ENCODE results near the gene SDC4. TPM values are rescaled to one million over a fixed set of nuclear protein-coding genes. Genes with fewer than 3 reads are reported as not detected.
"Not testable (repeated sequence)": the region's sequence is repeated elsewhere in the genome, so short reads cannot be mapped to it uniquely, and the experiment has no call there.

Gene SDC4
- polyA plus RNA-seq, 1 donor: 7.2 TPM

DNA sequence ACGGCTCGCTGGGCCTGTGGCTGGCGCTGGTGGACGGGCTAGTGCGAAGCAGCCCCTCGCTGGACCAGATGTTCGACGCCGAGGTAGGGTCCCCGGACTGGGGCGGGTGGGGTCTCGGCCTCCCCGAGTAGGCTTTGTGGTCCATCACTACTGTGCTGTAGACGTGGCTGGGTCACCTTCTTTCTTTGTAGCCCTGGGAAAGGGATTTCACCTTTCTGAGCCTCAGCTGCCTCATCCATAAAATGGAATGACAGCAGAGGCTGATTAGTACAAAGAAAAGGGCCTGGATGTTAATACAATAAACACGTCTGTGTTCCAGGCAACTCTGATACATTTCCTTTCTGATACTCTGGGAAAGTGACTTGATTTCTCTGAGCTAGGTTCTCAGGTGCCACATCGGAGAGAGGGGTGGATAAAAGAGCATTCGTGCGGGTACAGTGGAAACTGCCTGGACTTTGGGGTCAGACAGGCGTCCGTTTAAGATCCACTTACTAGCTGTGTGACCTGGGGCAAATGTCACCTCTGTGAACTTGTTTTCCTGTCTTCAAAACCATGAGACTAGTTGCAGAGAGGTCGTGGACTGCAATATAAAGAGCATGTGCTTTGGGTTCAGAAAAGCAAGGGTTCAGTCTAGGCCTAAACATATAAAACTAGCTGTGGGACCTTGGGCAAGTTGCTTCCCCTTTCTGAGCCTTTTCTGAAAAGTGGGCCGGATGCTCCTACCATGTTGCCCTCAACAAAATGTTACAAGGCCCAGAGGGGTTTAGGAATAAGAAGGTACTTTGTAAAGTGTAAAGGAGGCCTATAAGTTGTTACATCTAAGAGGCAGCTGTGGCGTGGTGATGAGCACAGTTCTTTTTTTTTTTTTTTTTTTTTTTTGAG, 15.6 kb upstream of the SDC4 start:
- DNase-seq: no peak

DNA sequence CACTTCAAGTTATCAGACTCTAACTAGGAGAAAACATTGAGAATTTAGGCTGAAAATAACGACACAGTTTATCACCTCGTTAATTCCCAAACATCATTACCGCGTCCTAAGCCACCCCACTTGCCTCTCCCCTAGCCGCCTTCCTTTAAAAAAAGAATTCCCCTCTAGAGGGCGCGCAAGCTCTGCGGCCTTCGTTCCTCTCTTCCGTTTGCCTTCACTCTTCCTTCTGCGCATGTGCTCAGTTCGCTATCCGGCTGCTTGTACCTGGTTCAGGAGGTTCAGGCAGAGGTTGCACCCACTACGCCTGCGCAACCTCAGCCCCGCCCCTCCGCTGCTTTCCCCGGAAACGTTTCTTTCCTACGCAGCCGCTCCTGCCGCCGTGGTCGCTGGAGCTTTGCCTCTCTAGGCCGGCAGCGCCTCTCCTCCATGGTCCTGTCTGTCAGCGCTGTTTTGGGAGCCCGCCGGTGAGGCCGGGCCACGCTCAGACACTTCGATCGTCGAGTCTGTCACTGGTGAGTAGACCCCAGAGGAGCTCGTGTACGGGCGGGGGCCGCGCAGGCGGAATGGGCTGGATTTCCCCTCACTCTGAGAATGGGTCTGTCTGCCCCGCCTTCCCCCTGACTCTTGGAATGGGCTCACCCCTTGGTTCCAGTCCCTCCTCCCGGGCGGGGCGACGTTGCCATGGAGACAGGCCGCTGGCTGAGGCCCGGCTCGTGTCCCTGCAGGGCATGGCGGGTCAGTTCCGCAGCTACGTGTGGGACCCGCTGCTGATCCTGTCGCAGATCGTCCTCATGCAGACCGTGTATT, 14.8 kb upstream of the SDC4 start, which contains the start of gene SYS1:
Gene SYS1, plus strand, starts transcription at position 353 of the 807 bp plus-strand sequence. Its CDS starts 376 bp downstream, at position 729.
- DNase-seq: peak; percentile 98

DNA sequence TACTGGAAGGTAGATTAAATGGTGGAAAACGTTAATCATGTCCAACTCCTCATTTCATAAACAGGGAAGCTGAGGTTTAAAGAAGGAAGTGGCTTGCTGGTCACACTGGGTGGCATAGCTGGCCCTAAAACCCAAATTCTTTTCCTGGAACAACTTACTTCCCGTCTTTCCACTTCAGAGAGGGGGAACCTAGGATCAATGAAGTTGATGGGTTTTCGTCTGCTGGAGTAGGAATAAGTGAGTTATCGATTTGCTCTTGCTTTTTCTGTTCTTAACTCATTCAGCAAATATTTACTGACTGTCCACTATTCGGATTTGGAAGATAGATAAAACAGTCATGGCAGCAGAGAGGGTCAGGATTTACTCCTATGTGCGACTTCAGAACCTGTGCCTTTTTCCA, 13.6 kb upstream of the SDC4 start:
- no peak for DNase-seq

DNA sequence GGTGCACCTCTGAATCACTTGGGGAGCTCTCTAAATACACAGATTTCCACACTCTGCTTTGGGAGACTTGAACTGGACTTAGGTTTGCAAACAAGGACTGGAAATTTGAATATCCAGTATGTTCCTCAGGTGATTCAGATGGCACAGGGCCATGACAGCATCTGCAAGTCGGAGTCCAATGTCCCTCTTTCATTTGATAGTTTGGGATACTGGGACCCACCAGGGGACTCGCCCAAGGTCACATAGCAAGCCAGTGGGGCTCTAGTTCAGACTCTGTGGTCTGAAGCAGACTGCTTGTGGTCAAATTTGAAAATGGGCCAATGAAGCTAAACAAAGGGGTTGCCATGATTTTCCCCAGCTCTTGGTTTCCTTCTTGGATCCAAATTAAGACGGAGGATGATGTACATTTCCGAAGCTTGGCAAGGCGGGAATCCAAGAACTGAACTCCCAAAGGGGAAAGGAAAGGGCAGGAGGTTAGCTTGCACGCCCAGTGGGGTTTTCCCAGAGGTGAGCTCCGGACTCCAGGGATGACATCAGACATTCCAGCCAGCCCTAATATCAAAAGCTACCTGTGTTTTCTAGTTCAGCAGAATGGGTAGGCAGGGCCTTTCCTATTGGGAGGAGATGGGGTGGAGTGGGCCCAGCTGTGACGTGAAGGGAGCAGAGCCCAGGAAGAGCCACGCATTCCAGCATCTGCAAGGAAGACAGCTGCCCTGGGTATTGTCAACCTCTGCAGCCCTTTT, 11.4 kb upstream of the SDC4 start:
- DNase-seq: no peak

DNA sequence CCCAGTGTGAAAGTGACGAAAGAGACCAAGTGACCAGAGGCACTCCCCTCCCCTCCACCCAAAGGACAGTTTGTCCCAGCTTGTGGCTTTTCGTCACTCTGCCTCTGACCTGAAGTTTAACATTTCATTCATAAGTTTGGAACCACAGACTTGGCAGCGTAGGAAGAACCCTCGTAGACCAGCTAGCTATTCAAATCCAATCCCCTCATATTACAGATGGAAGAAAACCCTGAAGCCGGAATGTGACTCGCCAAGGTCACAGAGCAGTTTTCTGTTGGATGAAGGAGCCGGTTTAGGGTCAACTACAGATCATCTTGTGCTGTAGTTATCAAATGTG, 10.8 kb upstream of the SDC4 start:
- DNase-seq: no peak

DNA sequence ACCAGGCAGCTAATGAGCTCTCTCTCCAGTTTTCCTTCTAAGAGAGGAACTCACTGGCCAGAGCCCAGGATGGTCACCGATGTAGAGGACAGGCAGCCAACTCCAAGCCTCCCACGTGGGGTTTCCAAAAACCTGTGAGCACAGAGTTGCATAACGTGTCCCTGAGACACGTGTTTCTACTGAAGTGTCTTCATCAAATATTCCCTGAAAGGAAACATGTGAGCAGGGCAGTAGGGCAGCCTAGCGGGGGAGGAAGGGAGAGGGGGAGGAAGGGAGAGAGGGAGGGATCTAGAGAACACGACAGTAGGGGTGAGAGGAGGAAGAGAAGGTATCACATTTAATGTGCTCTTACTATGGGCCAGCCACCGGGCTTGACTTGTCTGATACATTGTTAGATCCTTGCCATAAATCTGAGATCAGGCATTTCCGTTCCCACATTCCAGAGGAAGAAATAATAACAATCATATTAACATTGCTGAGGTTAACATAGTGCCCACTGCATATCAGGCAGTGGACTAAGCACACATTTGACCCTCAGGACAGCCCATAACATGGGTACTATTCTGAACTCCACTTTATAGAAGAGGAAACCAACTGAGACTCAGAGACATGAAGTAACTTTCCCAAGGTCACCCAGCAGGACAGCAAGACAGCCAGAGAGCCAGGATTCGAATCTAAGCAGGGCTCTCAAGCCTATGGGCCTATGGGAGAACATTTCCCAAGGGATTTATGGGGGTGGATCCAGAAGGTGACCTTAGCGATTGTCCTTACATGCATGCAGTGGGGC, 10.3 kb upstream of the SDC4 start:
- DNase-seq: no peak

DNA sequence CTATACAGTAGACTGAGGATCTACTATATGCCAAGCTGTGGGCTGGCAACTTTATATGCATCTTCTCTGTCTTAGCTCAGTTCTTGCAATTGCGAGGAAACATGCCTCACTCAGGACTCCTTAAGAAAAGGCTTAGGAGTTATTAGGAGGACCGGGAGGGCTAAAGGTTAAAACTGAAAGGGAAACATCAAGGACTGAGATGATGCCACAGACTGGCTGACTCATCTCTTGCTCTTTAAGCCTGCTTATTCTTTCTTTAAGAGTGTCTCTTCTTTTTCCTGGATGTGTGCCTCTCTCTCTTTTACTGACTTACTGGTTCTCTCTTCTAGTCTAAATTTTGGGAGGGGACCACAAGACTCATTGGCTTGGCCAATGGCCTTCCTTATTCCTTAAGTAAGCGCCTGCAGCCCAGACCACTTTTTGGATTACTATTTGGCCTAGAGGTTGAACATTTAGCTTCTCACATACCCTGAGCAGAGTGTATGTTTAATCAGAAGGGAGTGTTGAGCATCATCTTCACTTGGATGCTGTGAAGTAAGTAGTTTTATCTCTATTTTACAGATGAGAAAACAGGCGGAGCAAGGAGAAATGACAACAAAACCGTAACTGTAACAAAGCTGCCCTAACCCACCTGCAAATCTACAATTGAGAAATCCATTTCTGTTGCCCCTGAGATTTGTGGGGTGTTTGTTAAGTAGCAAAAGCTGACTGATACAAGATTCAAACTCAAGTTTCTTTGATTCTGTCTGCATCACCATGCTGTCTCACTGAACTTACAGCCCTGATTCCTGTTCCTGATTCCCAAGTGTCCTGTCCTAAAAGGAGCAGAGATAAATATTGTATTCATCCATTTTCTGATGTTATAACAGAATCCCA, 7.2 kb upstream of the SDC4 start:
- no peak for DNase-seq

DNA sequence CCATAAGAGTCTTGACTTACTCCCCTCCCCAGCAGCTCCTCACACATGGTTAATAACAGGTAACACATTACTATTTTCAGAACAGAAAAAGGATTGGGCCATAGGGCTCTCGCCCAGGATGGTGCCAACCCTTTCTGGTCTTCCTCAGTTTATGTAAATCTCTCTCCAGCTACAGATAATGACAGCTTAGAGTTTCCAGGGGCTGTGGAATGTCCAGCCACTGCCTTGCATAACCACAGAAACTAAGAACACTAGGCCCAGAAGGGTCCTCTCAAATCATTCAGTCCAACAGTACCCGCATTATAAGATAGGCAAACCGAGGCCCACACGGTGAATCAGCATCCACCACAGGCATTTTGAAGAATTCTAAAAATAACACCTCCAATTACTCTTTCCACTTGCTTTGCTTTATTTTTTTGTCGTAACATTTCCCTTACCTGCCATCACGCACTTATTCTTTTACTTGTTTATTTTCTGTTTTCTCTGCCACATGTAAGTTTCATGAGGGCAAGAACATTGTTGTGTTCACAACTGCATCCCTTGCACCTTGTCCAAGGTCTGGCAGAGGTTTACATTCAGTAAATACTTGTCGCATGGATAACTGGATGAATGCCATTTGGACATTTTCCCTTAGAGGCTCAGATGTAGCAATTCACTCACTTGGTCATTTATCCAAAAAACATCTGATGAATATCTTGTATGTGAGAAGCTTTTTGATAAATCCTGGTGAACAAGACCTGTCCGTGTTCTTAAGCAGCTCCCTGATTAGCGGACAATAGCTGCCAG, 6.4 kb upstream of the SDC4 start:
- DNase-seq: no peak

DNA sequence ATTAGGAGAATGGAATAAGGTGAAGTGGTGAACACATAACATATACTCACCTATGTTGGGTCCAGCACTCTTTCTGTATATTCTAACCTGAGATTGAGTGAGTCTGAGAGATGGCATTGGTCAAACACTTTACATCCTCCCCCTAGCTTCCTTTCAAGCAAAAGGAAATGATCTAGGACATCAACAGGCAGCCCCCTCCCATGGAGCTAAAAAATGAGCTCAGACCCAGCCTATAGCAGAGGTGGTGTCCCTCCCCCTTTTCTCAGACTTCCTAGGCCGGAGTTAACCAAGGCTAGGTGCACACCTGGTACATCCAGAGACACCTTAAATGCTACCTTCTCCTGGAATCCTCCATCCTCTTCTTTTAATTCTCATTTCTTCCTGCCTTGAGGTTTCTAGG, 5.5 kb upstream of the SDC4 start:
- no peak for DNase-seq

DNA sequence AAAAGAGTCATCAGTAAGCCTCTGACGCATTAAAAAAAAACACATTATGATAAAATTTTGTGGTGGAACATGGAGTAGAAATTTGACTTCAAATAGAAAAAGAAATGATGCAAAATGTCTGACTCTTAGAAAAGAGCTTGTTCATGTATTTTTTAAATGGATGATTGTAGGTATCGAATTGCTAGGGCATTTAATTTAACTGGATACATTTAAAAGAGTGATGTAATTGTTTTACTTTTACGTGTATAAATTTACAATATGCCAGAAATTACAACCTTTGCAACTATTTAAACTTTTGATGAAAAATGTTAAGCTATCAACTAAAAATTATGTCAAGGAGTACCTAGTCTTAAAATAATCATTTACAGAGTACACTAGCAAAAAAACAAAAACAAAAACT, 4.5 kb upstream of the SDC4 start:
- no peak for DNase-seq

DNA sequence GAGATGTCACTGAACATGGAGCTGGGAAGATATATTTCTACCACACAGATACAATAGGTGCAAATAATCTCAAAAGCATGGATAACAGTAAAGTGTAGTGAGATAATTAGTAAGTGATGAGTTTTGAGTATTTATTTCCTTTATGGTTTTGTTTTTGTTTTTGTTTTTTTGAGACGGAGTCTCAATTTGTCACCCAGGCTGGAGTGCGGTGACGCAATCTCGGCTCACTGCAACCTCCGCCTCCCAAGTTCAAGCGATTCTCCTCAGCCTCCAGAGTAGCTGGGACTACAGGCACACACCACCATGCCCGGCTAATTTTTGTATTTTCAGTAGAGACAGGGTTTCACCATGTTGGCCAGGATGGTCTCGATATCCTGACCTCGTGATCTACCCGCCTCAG, 2.6 kb upstream of the SDC4 start:
- DNase-seq: not testable (repeated sequence)

DNA sequence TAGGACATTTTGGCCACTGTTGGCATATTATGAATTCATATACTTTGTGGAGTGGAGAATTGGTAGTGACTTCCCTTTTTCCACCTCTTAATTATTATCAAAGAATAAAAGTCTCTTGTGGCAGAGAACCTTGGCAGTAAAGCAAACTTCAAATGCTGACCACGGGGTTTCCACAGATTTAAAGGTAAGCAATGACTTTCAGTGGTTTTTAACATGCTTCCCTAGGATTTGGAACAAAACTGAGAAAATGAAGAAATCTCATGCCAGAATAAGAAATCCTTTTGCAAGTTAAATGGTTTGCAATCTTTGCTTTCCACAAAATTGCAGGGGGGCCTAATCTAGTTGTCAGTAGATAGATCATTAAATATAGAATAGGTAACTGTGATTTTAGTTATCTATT, 2.0 kb upstream of the SDC4 start:
- DNase-seq: no peak

DNA sequence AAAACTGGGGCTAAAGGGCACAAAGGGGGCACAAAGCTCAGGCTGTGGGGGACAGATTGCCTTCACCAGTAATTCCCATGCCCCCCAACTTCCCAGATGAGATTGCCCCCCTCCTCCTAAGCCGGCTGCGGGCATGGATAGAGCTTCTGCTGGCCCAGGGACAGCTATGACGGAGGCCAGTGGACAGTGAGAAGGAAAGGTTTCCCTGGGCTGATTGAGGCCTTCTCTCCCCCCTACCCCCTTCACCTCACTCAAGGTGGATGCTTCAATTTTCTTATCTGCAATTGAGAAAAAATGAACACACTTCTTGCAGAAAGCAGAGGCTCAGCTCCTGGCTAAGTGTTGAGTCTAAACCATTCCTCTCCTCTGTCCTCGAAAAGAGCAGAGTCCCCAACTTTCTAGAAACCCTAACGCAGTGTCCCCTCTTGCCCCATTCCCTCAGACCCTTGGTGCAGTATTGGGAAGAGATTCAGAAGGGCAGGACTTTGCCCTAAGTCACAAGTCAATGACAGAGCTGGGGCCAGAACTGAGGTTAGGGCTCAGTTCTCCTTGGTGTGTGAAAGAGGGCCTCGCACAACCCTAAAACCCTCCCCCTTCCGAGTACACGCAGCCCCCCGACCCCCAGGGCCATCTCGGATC, 808 bp downstream of the SDC4 start:
- no peak for DNase-seq

DNA sequence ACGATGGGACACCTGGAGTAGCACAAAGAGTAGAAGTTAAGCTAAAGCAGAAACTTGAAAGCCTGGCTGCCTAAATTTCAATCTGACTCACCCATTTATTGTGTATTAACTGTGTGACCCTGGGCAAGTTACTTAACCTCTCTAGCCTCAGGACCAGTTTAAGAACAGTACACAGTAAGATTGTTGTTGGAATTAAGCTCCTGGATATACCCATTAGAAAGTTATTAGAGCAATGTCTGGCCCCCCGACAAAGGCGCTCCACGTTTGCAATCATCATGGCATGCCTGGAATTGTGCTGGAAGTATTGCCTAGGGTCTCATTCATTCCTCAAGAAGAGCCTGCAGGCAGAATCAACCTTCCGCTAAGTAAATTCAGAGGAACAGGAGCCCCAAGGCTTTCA, 1.4 kb downstream of the SDC4 start:
- no peak for DNase-seq

DNA sequence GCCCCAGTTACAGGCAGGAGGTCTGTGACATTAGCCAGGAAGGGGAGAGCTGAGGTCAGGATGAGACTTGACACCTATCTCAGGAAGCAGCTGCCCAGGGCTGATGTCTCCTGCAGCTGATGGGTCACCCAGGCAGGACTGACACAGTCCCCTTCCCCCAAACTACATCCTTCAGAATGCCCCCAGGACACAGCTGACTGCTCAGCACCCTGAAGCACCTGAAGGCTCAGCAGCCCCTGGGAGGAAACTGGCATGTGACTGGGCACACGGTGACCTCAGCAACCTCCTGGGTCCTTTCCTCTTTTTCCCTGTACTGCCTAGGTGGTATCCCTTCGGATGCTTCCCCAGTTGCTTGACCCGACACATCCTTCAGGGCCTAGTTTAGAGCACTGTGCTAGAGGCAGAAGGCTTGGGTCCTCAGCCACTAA, 1.9 kb downstream of the SDC4 start:
- DNase-seq: no peak

DNA sequence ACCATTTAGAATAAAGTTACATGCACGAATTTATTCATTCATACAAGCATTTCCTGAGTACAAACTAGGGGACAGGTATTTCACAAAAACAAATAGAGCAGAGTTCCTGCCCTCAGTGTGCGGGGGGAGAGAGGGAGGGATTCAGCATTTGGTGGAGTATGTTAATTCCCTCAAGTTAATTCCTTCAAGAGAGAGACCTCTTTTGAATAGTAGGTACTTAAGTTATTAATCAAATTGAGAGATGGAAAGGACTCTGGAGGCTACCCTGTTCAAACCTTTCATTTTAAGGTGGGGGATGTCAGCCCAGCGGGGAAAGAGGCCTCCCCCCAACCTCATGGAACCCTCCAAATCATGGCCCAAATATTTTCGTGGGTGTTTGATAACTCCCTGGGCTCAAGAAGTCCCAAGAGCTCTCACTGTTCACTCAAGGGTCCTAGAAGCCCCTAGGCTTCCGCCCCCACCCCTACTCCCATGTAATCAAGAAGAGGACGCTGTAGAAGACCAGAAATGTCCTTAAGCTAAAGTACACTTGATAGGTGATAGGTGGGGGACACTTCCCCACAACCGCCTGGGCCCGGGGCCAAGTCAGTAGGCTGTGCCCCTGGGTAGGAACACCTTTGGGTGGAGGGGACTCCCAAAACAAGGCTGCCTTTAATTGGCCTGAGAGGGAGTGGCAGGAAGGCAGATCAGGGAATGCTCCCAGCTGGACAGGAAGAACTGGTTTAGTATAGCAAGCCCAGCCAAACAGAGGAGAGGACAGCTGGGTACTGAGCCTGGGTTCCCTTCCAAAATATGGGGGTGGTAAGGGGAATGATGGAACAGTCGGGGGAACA, 2.9 kb downstream of the SDC4 start:
- no peak for DNase-seq

DNA sequence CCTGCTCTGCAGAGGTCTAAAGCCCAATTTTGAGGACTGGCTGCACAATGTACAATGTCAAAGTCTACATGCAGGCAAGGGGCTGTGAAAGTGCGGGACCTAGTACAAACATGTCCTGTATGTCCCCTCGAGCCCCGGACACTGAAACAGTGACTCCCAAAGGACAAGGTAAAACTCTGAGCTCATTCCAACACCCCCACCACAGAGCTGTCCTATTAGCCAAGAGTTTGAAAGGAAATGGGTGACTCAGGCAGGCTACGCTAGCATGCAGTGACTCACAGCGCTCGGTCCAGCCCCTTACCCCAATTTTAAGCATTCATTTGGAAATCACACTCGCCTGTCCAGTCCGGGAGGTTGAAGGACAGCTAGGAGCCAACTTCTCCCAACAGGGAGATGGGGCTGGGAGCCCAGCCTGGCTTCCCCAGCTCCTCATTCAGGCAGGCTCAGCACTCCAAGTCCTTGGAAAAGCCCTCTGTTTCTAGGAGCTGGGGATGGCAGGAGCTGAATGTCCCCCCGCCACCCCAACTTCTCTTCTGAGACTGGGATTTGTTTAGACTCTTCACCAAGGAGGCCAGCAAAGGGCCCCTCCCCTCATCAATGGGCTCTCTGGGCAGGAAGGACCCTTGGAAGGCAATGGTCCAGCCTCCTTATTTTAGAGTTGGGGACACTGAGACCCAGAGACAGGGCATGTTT, 3.9 kb downstream of the SDC4 start:
- DNase-seq: no peak

DNA sequence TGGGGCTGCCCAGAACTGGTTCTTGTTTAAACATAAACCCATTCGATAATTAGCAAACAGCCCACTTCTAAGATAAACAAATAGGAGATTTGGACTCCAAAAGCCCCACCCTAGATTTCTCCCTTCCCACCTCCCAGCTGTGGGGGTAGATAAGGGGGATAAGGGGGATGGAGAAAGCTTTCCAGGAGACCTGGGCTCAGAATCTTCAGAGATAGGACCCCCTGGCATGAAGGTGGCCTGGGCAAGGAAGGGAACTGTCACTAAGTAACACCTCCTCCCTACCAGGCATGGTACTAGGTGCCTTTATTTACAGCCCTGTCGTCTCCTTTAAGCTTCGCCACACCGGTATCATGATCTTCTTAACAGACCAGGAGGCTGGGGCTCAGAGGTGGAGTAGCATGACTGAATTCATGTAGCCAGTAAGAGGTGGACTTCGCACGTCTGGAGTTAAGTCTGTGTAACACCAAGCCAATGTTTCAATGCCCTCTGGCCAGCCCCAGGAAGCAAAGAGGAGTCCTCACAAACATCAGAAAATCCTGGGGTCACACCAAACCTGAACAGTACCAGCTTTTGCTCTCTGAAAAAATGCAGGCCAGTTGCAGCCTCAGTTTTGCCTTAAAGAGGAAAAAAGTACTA, 4.6 kb downstream of the SDC4 start:
- no peak for DNase-seq

Data from hindlimb muscle (tissue), 1 donor.